NCI-H226 (cell line): ENCODE data around the gene TGFB1.

ENCODE experiments used
- DNase-seq: peaks from one replicate; pipeline ENCODE4 v3.0.0-alpha.2; 2015

TGFB1 gene

DNA sequence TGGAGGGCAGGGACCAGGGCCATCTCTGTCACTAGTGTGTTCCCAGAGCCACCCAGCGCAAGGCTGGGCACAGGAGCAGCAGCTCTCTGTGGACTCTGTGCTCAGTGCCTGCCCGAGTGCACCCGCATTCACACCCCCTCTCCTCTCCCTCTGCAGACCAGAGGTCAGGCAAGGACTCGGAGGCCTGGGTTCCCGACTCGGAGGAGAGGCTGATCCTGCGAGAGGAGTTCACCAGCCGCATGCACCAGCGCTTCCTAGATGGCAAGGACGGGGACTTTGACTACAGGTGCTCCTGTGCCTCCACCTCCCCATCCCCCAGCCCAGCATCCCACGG is 33.6 kb downstream of the TGFB1 start:
- no peak for DNase-seq

DNA sequence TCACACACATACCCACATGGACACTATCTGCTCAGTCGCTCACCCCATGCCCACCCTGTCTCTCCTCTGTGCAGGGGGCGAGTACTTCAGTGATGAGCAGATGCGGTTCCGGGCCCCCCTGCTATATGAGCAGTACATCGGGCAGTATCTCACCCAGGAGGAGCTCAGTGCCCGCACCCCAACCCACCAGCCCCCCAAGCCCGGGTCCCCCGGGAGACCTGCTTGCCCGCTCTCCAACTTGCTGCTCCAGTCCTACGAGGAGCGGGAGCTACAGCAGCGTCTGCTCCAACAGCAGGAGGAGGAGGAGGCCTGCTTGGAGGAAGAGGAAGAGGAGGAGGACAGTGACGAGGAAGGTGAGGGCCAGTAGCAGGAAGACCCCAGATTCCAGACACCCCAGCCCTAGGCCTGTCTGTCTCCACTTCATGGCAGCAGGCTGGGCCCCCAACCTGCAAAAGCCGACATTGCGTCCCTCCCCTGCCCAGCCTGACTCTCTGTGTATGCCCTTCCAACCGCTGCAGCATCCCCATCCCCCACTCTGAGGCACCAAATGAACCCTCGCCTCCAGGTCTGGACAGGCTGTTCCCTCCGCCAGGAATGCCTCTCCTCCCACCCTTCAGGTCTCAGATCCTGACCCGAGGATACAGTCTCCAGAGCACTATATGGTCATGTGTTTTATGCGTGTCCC is 34.1 kb downstream of the TGFB1 start:
- no peak for DNase-seq

- DNase-seq = no peak
These were observed 34.8 kb downstream of the TGFB1 start for GRCh38 chr19:41318696-41319499.

DNA sequence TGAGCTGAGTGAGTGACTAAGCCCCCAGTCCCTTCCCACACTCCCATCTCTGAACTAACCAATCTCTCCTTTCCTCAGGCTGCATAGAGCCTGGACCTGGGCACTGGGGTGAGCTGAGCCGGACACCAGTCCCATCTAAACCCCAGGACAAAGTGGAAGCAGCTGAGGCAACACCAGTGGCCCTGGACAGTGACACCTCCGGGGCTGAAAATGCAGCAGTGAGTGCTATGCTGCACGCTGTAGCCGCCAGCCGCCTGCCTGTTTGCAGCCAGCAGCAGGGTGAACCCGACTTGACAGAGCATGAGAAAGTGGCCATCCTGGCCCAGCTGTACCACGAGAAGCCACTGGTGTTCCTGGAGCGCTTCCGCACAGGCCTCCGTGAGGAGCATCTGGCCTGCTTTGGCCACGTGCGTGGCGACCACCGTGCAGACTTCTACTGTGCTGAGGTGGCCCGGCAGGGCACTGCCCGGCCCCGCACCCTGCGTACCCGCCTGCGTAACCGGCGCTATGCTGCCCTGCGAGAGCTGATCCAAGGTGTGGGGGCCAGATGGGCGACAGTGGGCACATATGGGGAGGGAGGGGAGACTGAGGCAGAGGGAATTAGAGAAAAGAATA is 37.3 kb downstream of the TGFB1 start:
- DNase-seq = no peak

DNA sequence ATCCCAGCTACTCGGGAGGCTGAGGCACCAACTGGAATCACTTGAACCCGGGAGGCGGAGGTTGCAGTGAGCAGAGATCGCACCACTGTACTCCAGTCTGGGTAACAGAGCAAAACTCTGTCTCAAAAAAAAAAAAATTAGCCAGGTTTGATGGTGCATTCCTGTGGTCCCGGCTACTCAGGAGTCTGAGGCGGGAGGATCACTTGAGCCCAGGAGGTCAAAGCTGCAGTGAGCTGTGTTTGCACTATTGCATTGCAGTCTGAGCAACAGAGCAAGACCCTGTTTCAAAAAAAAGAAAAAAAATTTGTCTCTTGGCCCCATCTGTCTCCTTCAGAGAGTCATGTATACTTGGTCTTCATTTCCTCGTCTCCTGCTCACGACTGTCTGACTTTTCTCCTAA is 42.1 kb downstream of the TGFB1 start:
- DNase-seq = no peak

GRCh38 chr19:41311072-41311471 is 42.6 kb downstream of the TGFB1 start:
- no peak for DNase-seq

DNA sequence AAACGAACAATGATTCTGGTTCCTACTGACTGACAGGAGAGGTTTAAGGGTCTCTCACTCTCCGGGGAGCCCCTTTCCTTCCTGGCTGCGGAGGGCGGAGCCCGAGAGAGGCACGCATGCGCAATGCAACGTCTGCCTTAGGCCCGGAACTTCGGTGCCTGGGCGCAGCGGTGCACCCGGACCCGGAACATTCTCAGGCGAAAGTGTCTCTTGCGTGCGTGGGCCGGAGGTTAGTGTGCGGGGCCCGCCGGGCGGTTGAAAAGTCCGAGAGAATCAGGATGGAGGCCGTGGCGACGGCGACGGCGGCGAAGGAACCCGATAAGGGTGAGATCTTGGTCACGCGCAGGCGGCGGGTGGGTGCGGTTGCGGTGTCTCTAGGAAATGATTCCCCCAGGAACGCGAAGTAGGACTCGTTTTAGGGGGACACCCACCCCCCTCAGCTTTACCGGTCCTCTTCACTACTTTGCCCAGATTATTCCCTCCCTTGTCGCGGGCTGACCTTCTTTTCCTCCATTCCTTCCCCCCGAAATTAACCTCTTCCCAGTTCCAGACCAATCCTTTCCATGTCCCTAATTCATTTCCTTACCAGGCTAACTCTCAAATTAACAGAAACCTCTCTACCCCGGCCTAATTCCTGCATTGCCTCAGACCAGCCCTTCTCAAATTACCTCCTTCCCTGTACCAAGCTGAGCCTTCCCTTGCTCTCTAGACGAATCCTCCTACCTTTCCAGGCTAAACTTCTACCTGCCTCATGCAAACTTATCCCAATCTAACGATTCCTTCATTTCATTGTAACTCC is 43.5 kb downstream of the TGFB1 start, which contains the start of gene CCDC97:
Gene CCDC97, plus strand, starts transcription at position 140 of the 799 bp plus-strand sequence. Its CDS starts 139 bp downstream, at position 279.
- peak; percentile 73 for DNase-seq

DNA sequence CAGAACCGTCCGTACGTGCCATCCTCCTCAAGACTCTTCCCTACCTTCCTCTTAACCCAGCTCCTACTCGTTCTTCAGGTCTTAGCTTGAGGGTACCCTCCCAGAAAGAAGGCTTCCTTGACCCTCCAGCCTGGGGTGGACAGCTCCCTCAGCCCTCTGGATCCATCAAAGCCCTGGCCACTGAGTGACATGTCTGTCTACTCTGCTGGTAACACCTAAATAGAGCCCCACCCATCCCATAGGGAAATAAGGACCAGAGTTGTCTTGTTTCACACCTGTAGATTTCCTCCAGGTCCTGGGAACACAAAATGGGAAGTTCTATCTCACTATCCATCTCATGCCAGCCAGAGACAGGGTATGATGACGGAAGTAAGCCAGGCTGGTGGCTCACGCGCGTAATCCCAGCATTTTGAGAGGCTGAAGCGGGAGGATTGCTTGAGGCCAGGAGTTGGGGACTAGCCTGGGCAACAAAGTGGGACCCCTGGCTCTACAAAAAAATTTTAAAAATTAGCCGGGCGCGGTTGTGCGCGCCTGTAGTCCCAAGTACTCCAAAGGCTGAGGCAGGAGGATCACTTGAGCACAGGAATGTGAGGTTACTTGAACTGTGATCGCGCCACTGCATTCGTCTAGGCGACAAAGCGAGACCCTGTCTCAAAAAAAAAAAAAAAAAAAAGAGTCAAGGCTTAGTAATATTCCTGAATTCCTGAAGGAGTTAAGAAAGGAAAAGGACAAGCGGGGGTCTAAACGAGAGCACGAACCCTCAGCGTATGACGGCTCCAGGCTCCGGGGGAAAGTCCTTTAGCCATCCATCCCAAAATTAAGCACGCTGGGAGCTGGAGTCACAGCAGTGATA is 44.3 kb downstream of the TGFB1 start:
- no peak for DNase-seq

GRCh38 chr19:41308450-41309179 is 45.1 kb downstream of the TGFB1 start:
- peak; percentile 74 for DNase-seq

GRCh38 chr19:41307954-41308449 is 45.7 kb downstream of the TGFB1 start:
- DNase-seq = no peak

DNA sequence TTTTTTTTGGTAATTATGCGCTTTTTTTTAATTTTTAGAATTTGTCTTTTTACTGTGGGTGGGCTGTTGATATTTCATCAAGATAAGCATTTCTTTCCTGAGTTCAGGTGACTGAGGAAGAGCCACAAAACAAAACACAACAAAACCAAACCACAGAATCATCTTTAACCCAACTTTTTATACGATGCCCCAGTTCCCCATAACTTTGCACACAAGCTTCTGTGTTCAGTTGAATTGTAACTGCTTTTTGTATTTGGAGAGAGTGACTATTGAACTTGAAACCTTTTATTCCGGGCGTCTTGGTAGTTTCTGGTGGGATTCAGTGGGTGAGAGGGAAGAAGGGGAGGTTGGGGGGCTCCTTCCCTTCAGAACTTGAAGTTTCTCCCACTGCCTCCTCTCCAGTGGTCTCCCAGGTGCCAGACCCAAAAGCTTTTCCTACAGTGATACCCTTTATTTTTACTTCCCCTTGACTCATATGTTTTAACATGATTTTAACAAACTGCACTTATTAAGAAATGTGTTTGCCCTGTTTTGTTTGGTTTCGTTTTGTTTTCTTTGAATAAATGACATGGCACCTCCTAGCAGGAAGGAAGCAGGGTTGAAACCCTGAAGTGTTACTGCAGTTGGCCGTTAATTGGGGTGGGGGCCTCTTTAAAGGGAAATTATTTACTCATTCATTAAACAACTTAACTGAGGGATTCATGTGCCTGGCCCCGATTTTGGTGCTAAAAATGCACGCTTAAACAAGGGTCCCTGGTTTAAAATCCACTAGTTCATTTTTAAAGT is 46.4 kb downstream of the TGFB1 start:
- DNase-seq = no peak

DNA sequence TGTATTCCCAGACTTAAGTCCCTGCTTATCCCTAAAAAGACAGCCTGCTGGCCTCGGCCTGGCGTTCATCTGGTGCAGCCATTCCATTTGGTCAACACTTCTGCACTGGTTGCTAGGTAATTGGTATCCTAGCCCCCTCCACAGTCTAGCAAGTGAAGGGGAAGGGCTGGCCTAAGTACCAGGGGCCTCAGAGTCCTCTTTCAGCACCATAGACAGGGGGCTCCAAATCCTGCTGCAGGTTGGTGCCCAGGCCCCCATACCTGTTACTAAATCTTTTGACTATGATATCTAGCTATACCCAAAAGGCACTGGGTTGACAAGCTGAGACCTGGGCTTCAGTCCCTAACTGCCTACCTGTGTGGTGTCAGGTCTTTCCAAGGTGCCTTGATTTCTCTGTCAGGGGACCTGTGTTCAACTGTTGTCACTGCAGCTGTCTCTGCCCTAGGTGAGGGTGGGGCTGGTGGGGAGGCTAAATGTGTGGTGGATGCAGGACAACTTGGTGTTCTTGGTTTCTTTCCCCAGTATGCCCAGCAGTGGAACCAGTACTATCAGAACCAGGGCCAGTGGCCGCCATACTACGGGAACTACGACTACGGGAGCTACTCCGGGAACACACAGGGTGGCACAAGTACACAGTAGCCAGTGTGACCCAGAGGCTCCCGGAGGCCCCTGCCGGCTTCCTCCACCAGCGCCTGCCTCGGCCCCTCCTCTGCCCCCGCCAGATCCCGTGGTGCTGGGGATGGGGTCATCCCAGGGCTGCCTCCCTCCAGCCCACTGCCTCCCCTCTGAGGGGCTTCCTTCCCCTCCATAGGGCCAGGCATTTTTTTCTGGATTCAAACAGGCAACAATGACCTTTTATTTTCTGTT is 47.6 kb downstream of the TGFB1 start:
- no peak for DNase-seq

DNA sequence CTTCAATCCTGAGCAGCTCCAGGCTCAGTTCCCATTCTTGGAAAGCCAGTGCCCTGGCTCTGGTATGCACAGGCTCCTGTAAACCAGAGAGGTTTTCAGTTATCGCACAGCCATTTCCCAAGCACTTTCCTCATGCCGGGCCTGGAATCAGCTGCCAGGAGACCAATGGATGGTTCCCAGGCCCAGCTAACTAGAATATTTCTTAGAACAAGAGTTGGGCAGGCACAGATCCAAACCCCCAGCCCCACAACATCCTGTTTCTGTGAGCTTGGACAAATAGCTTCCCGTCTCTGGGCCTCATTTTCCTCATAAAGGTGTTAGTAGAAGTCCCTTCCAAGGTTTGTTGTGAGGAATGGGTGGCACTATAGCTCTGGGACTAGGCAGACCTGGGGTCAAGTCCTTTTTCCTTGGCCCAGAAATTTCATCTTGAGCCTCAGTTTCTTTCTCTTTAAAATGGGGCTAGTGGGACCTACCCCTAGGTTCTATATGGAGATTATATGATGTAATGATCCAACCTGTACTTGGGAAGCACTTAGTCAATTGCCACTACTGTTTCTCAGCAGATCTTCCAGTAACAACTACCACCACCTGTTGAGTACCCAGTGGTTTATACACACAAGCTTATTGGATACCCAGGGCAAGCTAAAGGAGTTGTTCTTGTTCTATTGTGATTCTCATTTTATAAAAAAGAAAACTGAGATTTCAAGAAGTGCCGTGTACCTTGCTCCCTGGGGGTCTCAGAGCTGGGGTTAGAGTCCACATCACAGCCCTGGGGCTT is 48.8 kb downstream of the TGFB1 start:
- DNase-seq = no peak

DNA sequence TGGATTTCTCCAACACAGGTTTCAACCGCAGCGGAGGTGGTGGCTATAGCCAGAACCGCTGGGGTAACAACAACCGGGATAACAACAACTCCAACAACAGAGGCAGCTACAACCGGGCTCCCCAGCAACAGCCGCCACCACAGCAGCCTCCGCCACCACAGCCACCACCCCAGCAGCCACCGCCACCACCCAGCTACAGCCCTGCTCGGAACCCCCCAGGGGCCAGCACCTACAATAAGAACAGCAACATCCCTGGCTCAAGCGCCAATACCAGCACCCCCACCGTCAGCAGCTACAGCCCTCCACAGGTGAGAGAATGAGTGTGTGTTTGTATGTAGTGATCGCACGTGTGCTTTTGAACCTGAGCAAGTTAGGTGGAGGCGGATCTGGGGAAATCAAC is 49.8 kb downstream of the TGFB1 start:
- DNase-seq = no peak

DNA sequence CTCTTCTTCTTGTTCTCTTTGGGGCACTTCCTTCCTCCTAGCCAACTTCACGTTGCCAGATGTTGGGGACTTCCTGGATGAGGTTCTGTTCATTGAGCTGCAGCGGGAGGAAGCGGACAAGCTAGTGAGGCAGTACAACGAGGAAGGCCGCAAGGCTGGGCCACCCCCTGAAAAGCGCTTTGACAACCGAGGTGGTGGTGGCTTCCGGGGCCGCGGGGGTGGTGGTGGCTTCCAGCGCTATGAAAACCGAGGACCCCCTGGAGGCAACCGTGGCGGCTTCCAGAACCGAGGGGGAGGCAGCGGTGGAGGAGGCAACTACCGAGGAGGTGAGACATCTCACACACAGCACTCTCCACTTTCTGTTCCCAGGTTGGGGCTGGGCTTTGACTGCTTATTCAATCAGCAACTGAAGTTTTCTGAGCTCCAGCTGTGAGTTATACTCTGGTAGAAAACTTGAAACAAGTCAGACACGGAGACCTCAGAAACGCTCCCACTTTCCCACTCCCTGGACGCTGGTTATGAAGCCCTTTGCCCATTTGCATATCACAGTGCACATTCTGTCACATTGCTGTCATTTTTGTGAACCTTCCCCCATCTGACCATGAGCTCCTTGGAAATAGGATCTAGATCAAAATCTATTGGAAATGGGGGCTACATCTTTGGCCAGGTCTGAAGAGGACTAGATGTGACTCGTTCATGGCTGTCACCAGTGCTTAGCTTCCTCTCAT is 50.9 kb downstream of the TGFB1 start:
- no peak for DNase-seq

GRCh38 chr19:41300555-41300954 is 53.2 kb downstream of the TGFB1 start:
- no peak for DNase-seq

GRCh38 chr19:41299755-41300089 is 54.0 kb downstream of the TGFB1 start:
- no peak for DNase-seq
